ENCODE results near the gene EXOC3L4.

Gene EXOC3L4

GRCh38 chr14:103066399-103066798, 28.1 kb upstream of the EXOC3L4 start:
- ChIA-PET CTCF (interaction anchor here (0.6 kb wide), 1 partner anchor 303 kb away, joined by 3 read pairs; no protein-coding TSS in a partner anchor), POLR2A (no interaction called here)
- no peaks in the 10 kb centered on the region for H3K36me3 ChIP-seq (ENCODE audit: control insufficient read depth in 2 of 2, insufficient read depth in 1 of 2, low read length in 2 of 2)
- TF ChIP-seq ZNF701 (tag by site-specific recombination; IDR thresholded peaks at IDR 0.05) (no peak), ZFP41 (tag by site-specific recombination; IDR thresholded peaks at IDR 0.05; ENCODE audit: borderline replicate concordance) (no peak), YY1 (tag by site-specific recombination; IDR thresholded peaks at IDR 0.05) (no peak), ZNF658 (tag by site-specific recombination; IDR thresholded peaks at IDR 0.05) (no peak), ZNF513 (tag by site-specific recombination; IDR thresholded peaks at IDR 0.05) (no peak), ZNF571 (tag by site-specific recombination; IDR thresholded peaks at IDR 0.05) (no peak), OSR2 (tag by site-specific recombination; IDR thresholded peaks at IDR 0.05) (no peak), ZNF501 (tag by site-specific recombination; IDR thresholded peaks at IDR 0.05) (no peak), HOXC10 (CRISPR knock-in tag; IDR thresholded peaks at IDR 0.05) (no peak), ZNF747 (tag by site-specific recombination; IDR thresholded peaks at IDR 0.05) (no peak), PRDM6 (tag by site-specific recombination; IDR thresholded peaks at IDR 0.05) (no peak), EGR2 (tag by site-specific recombination; IDR thresholded peaks at IDR 0.05; ENCODE audit: low read depth) (no peak), ZNF704 (tag by site-specific recombination; IDR thresholded peaks at IDR 0.05) (no peak), ZNF843 (tag by site-specific recombination; IDR thresholded peaks at IDR 0.05) (no peak), KLF1 (tag by site-specific recombination; IDR thresholded peaks at IDR 0.05) (no peak)
- TF ChIP-seq, protein P1, sequence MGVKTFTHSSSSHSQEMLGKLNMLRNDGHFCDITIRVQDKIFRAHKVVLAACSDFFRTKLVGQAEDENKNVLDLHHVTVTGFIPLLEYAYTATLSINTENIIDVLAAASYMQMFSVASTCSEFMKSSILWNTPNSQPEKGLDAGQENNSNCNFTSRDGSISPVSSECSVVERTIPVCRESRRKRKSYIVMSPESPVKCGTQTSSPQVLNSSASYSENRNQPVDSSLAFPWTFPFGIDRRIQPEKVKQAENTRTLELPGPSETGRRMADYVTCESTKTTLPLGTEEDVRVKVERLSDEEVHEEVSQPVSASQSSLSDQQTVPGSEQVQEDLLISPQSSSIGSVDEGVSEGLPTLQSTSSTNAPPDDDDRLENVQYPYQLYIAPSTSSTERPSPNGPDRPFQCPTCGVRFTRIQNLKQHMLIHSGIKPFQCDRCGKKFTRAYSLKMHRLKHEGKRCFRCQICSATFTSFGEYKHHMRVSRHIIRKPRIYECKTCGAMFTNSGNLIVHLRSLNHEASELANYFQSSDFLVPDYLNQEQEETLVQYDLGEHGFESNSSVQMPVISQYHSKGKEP (tag by site-specific recombination; IDR thresholded peaks at IDR 0.05) = no peak
- TF ChIP-seq, protein P2, sequence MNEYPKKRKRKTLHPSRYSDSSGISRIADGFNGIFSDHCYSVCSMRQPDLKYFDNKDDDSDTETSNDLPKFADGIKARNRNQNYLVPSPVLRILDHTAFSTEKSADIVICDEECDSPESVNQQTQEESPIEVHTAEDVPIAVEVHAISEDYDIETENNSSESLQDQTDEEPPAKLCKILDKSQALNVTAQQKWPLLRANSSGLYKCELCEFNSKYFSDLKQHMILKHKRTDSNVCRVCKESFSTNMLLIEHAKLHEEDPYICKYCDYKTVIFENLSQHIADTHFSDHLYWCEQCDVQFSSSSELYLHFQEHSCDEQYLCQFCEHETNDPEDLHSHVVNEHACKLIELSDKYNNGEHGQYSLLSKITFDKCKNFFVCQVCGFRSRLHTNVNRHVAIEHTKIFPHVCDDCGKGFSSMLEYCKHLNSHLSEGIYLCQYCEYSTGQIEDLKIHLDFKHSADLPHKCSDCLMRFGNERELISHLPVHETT (tag by site-specific recombination; IDR thresholded peaks at IDR 0.05) = no peak
- TF ChIP-seq, protein P3, sequence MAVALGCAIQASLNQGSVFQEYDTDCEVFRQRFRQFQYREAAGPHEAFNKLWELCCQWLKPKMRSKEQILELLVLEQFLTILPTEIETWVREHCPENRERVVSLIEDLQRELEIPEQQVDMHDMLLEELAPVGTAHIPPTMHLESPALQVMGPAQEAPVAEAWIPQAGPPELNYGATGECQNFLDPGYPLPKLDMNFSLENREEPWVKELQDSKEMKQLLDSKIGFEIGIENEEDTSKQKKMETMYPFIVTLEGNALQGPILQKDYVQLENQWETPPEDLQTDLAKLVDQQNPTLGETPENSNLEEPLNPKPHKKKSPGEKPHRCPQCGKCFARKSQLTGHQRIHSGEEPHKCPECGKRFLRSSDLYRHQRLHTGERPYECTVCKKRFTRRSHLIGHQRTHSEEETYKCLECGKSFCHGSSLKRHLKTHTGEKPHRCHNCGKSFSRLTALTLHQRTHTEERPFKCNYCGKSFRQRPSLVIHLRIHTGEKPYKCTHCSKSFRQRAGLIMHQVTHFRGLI (tag by site-specific recombination; IDR thresholded peaks at IDR 0.05) = no peak
- no peak overlapping the region for H3K4me3 ChIP-seq (ENCODE audit: low read depth, low read length)
- H3K9me3 ChIP-seq (ENCODE audit: control insufficient read depth, insufficient read depth, low read depth, low read length) = no peaks in the 10 kb centered on the region
- H3K27ac ChIP-seq (ENCODE audit: extremely low read depth, low read depth, low read length) = no peak overlapping the region
- peaks cover 6% of the 10 kb centered on the region; the same call in 1 of the 2 replicates for H3K4me1 ChIP-seq (ENCODE audit: control insufficient read depth, insufficient read depth, low read length)
